ENCODE results near the gene TMEM108. TPM values are rescaled to one million over a fixed set of nuclear protein-coding genes. Genes with fewer than 3 reads are reported as not detected.

TMEM108 gene
- total RNA-seq, 4 donors from 2014 or later = 0.54 to 2.9 (median 1.4) TPM

DNA sequence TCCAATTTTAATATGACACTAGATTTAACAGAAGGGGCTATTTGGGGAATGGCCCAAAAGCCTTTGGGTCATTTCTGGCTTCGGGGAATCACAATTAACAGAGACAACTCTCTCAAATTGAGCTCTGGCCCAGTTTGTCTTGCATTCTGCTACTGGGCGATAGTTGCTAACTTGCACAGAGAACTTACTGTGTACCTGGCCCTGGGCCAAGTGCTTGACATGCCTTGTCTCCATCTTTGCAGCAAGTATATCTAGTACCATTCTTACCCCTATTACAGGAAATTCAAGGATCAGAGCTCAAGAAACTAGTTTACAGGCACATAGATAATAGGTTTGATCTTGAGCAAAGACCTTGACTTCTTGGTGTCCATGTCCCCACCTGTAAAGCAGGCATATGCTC, 175.7 kb downstream of the TMEM108 start:
- 89 to 94% methylated on average over 2 of the region's 2 CpGs for WGBS, 2 donors
- TF ChIP-seq, protein P1, sequence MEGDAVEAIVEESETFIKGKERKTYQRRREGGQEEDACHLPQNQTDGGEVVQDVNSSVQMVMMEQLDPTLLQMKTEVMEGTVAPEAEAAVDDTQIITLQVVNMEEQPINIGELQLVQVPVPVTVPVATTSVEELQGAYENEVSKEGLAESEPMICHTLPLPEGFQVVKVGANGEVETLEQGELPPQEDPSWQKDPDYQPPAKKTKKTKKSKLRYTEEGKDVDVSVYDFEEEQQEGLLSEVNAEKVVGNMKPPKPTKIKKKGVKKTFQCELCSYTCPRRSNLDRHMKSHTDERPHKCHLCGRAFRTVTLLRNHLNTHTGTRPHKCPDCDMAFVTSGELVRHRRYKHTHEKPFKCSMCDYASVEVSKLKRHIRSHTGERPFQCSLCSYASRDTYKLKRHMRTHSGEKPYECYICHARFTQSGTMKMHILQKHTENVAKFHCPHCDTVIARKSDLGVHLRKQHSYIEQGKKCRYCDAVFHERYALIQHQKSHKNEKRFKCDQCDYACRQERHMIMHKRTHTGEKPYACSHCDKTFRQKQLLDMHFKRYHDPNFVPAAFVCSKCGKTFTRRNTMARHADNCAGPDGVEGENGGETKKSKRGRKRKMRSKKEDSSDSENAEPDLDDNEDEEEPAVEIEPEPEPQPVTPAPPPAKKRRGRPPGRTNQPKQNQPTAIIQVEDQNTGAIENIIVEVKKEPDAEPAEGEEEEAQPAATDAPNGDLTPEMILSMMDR (IDR thresholded peaks at IDR 0.05) = no peak
- no peak for TF ChIP-seq POLR2A (IDR thresholded peaks at IDR 0.05)
- intact Hi-C loops (cut with DNase I; ENCODE audit: low total_unique reads) = no loop called here
- H3K4me3 ChIP-seq (ENCODE audit: low read depth, poor library complexity, severe bottlenecking) = no peak overlapping the region
- DNase-seq (ENCODE audit: low spot score in 2 of 2) = no peak

DNA sequence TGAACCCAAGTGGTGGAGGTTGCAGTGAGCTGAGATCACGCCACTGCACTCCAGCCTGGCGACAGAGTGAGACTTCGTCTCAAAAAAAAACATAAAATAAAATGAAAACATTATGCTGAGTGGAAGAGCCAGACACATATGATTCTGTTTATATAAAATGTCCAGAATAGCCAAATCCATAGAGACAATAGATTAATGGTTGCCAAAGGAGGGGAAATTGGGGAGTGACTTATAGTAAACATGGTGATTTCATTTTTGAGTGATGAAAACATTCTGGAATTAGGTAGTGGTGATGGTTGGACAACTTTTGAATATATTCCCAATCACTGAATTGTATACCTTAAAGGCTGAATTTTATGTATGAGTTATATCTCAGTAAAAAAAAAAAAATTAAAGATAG, 189.6 kb downstream of the TMEM108 start:
- intact Hi-C loops (cut with DNase I; ENCODE audit: low total_unique reads) = no loop called here
- 48 to 61% methylated on average over 3 of the region's 3 CpGs for WGBS, 2 donors
- TF ChIP-seq POLR2A (IDR thresholded peaks at IDR 0.05) = no peak
- TF ChIP-seq, protein P1 (IDR thresholded peaks at IDR 0.05) = no peak
- DNase-seq (ENCODE audit: low spot score in 2 of 2) = no peak
- H3K4me3 ChIP-seq (ENCODE audit: low read depth, poor library complexity, severe bottlenecking) = no peak overlapping the region

DNA sequence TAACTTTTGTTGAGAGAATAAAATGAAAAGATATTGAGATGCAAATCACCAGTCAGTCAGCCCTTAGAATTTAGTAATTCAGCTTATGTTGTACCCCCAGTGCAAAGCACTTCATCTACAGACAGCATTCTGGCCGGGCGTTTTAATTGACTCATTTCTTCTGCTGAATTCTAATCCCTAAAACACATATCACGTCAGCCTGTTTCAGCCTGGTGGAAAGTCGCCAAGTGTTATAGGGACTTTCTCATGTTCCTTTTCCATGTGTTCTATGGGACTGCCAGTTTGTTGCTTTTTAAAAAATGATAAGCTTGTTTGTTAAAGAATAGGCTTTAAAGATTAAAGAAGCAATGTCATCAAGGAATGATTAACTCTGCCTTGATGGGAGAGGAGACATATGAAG, 192.0 kb downstream of the TMEM108 start:
- TF ChIP-seq, protein P1 (IDR thresholded peaks at IDR 0.05) = no peak
- 62 to 64% methylated on average over 4 of the region's 4 CpGs for WGBS, 2 donors
- intact Hi-C loops (cut with DNase I; ENCODE audit: low total_unique reads) = no loop called here
- DNase-seq (ENCODE audit: low spot score in 2 of 2) = no peak
- no peak overlapping the region for H3K4me3 ChIP-seq (ENCODE audit: low read depth, poor library complexity, severe bottlenecking)

DNA sequence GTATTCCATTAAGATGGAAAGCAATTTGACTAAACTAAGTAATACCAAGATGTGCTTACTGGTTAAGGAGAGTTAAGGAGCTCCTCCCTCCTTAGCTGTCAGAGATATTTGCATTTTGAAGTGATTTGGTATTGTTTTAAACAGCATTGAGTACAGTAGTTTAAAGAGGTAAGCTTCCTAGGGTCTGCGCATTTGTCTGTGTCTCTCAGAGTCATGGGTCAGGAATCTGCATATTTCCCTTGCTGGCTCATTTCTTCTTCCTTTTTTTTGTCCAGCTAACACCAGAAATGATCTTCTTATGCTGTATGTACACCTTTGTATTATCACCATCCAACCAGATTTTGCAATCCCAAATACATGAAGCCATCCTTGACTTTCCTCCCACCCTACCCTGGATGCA, 198.7 kb downstream of the TMEM108 start:
- WGBS, 2 donors = 86 to 97% methylated on average over 1 of the region's 1 CpG
- DNase-seq (ENCODE audit: low spot score in 2 of 2) = no peak
- intact Hi-C loops (cut with DNase I; ENCODE audit: low total_unique reads) = no loop called here
- no peak for TF ChIP-seq POLR2A (IDR thresholded peaks at IDR 0.05)
- TF ChIP-seq, protein P1 (IDR thresholded peaks at IDR 0.05) = no peak
- H3K4me3 ChIP-seq (ENCODE audit: low read depth, poor library complexity, severe bottlenecking) = no peak overlapping the region

DNA sequence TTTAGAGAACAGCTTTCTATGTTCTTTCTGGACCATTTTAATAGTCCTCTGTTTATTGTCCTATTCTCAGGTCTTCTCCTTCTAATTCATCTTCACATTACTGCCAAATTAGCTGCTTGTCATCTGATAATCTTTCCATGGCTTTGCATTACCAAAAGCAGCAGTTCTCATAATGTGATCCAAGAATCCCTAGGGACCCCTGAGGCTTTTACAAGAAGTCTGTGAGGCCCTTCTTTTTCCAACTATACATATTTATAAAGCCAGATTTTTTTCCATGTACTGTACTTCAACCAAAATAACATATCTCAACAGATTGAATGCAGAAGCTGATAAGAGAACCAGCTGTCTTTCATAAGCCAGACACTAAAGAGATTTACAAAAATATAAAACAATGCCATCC, 199.2 kb downstream of the TMEM108 start:
- TF ChIP-seq POLR2A (IDR thresholded peaks at IDR 0.05) = no peak
- TF ChIP-seq, protein P1 (IDR thresholded peaks at IDR 0.05) = no peak
- no peak for DNase-seq (ENCODE audit: low spot score in 2 of 2)
- H3K4me3 ChIP-seq (ENCODE audit: low read depth, poor library complexity, severe bottlenecking) = no peak overlapping the region
- intact Hi-C loops (cut with DNase I; ENCODE audit: low total_unique reads) = no loop called here

DNA sequence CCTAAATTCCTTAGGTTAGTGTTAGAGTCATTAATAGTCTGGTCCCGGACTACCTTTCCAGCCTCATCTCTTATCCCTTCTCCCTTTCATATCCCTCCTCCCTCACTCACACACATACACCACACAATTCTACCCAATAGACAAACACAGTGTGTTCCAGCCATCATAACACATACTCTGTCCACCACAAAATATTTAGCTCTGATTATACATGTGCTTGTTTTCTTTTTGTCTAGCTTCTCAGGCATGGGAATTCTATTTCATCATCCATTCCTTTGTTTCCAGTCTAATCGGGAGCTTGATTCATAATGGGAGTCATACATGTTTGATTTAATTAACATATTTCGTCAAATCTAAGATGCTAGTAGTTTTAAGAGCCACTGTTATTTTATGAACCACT, 199.8 kb downstream of the TMEM108 start:
- DNase-seq (ENCODE audit: low spot score in 2 of 2) = no peak
- TF ChIP-seq, protein P1 (IDR thresholded peaks at IDR 0.05) = no peak
- no peak for TF ChIP-seq POLR2A (IDR thresholded peaks at IDR 0.05)
- intact Hi-C loops (cut with DNase I; ENCODE audit: low total_unique reads) = no loop called here
- 77 to 85% methylated on average over 3 of the region's 3 CpGs for WGBS, 2 donors
- H3K4me3 ChIP-seq (ENCODE audit: low read depth, poor library complexity, severe bottlenecking) = no peak overlapping the region

Data from lower leg skin (tissue), 4 donors.